NK-92 treated with Interleukin-12 subunit alpha and Interleukin-12 subunit beta, amount 100 ng/mL, for 24 hours (cell line): Measurements from ENCODE around the gene MRPL47.
"Not testable (repeated sequence)": the region's sequence is repeated elsewhere in the genome, so short reads cannot be mapped to it uniquely, and the experiment has no call there.

ENCODE experiments used
- DNase-seq: peaks from one replicate; lab custom pipeline; 2025; lab: John Stamatoyannopoulos, UW

MRPL47 gene

GRCh38 chr3:179604321-179605078 is at the start of gene MRPL47, which contains the start of gene NDUFB5:
MRPL47 (minus strand) TSS chr3:179604638; CDS start chr3:179604624, 14 bp downstream.
NDUFB5 (plus strand) TSS chr3:179604794; CDS start chr3:179604816, 22 bp downstream.
- DNase-seq, result peak; percentile 83

GRCh38 chr3:179653096-179653797 is 48.8 kb upstream of the MRPL47 start:
- peak; percentile 60 for DNase-seq

DNA sequence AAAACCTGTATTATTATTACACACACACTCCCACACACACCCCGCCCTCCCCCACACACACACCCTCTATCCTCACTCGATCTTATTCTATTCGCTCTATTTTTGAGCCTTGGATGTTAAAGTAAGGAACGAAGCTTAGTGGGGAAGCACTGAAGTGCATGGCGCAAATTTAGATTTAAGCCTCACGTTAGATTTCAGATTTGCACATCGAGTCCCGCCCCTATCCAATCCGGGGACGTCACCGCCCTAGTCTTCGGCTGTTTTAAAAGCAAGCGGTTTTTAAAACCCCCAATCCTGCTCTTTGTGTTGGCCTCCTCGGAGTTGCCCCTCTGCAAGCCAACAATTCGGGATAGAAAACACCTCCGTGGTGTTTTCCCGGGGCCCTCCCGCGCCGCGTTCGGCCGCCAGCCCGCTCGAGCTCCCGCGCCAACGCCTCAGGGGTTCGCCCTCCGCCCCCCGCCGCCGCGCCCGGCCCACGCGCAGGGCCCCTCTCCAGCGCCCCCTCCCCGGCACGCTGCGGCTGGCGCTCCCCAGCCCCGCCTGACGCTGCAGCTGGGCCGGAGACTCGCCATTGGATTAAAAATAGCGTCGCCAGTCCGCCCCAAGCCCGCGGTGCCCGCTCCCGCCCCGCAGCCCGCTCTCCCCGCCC is 48.1 kb upstream of the MRPL47 start, which contains the start of gene USP13:
TSS of gene USP13 (plus strand) at position 594 of the 649 bp plus-strand sequence. CDS start 186 bp downstream, outside the sequence.
- DNase-seq, result peak; percentile 41

DNA sequence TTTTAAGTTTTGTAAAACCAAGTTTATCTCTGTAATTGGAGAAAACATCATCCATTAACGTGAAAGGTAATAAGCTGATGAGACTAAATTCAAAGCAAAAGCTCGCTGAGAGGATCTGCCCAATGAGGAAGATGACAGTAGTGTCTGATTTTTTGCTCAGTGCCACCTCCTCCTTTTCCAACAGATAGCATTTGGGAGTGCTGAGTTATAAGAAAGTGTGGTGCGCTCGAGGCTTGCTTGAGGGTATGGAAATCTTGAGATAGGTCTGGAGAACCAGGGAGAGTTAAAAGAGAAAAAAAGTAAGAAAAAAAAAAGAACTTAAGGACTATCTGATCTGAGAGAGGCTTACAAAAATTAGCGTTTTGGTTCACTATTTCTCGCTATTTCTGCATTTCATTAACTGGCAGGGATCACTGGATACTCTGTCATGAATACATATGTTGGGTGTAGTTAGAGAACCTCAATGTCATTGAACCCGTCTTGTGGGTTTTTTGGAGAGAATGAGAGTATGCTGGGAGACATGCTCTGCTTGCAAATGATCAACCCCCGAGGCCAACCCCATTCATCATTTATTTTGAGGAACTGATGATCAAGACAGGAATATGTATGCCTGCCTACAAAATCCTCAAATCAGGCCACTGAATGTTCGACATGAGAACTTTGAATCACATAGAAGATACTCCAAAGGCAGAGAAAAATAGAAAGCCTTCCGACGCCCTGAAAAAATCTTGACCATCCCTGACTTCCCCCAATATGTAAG is 47.4 kb upstream of the MRPL47 start:
- no peak for DNase-seq

DNA sequence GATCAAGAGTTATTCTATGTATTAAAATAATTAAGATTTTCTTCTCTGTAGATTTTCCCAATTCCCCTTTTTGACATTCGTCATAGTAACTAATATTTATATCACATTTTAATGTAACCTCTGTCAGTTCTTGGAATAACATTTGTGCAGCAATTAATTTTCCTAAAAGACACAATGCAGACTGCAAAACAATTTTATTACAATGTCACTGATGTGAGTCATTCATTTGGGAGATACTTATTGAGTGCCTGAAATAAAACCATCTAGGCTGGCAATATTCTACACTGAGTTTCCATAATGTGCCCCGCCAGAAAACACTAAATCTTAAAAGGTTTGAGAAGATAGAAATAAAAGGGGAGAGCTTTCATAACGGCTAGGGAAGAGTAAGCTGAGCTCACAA is 41.7 kb upstream of the MRPL47 start:
- DNase-seq, result no peak

DNA sequence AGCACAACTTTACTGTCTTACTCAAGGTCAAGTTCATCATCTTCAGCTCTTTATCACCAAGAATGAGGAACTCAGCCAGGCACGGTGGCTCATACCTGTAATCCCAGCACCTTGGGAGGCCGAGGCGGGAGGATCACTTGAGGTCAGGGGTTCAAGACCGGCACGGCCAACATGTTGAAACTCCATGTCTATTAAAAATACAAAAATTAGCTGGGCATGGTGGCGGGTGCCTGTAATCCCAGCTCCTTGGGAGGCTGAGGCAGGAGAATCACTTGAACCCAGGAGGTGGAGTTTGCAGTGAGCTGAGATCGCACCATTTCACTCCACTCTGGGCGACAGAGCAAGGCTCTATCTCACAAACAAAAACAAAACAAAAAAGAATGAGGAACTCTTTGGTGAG is 39.4 kb upstream of the MRPL47 start:
- not testable (repeated sequence) for DNase-seq

GRCh38 chr3:179642871-179643270 is 38.4 kb upstream of the MRPL47 start:
- DNase-seq, result no peak

DNA sequence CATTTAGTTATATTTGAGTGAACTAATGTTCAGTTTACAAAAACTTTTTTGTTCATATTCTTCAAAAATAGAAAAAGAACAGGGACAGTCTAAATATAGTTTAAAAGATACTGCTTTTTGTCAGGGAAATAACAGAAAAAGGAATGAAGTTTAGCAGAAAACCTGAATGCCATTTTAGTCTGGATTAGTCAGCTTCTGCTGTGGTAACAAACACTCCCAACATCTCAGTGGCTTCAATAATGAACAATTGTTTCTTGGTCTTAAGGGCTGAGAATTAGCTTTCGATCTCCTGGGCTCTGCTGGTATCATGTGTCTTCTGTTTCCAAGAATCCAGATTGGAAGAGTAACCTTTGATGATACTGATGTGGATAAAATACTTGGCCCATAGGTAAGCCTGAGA is 36.0 kb upstream of the MRPL47 start:
- no peak for DNase-seq

GRCh38 chr3:179630753-179631451 is 26.5 kb upstream of the MRPL47 start:
- no peak for DNase-seq

GRCh38 chr3:179624451-179624850 is 20.0 kb upstream of the MRPL47 start:
- DNase-seq, result no peak

- DNase-seq, result no peak
Observed at GRCh38 chr3:179622023-179622422, 17.6 kb upstream of the MRPL47 start.

DNA sequence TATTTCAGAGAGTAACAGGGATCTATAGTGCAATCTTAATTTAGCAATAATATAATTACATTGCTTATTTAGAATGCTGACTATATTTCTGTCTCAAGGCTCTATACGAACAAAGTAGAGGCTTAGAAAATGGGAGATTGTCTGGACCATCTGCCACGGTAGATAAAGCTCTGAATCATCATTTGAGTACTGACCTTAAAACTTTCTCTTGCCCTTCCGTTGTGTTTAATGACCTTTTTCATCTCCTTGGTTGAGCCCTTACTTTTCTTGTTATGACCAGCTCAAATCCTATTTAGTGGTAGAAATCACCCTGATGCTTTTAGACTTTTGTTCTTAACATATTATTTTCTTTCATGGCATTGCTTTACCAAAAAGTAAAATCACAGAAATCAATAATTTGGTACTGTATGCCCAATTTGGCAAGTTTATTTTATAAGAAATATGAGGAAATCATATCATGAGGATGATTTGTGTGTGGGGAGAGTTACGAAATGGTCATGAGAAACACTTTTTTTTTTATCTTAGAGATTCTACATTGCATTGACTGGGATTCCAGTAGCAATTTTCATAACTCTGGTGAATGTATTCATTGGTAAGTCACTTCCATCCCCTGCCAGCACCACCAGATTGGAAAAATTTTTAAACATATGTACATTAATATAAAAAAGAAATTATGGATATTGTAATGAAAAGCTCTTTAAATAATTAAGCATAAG is 11.2 kb upstream of the MRPL47 start:
- no peak for DNase-seq

GRCh38 chr3:179613807-179614206 is 9.4 kb upstream of the MRPL47 start:
- DNase-seq, result no peak

DNA sequence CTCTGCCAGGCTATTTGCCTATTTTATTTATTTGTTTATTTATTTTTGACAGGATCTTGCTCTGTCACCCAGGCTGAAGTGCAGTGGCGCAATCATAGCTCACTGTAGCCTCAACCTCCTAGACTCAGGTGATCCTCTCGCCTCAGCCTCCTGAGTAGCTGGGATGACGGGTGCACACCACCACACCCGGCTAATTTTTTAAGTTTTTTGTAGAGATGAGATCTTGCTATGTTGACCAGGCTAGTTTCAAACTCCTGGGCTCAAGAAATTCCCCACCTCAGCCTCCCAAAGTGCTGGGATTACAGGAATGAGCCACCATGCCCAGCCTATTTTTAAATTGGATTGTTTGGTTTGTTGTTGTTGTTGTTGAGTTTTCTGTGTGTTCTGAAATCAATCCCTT is 5.6 kb upstream of the MRPL47 start:
- DNase-seq, result no peak

GRCh38 chr3:179608931-179609720 is 4.7 kb upstream of the MRPL47 start:
- no peak for DNase-seq

GRCh38 chr3:179606534-179607085 is 2.2 kb upstream of the MRPL47 start:
- no peak for DNase-seq

DNA sequence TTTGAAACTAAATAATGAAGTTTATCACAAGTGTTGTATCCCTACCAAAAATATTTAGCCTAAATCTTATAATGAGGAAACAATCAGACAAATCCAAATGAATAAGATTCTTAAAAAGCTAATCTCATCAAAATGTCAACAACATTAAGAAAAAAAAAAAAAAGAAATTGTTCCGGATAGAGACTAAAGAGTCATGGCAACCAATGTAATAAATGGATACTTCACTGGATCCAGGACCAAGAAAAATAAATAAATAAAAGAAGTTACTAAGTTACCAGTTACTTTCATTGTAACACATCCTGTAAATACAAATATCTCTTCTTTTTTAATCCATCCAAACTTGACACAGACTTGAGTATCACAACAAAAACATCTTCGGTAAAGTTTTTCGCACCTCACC is 607 bp downstream of the MRPL47 start:
- DNase-seq, result no peak

DNA sequence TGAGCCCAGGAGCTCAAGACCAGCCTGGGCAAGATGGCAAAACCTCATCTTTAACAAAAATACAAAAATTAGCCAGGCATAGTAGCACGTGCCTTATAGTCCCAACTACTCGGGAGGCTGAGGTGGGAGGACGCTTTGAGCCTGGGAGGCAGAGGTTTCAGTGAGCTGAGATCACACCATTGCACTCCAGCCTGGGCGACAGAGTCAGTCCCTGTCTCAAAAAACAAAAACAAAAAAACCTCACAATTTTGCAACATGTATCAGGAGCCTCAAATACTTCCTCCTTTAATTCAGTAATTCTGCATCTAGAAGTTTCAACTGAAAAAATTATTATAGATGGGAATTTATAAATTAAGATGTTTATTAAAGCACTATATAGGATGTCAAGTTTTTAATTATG is 1.1 kb downstream of the MRPL47 start:
- no peak for DNase-seq

DNA sequence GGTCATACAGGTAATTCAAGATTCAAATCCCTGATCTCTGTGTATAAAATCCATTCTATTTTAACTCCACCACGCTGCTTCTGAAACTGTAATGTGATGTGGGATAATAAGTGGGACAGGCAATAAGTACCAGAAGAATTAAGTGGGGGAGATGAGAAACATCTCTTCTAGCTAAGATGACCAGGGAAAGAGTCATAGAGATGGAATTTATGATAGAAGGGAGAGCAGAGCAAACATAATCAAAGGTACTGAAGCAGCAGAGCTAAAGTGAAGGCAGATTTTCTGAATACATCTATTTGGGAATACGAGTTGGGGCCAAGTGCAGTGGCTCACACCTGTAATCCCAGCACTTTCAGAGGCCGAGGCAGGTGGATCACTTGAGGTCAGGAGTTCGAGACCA is 4.9 kb downstream of the MRPL47 start:
- DNase-seq, result no peak

GRCh38 chr3:179591313-179591712 is 13.1 kb downstream of the MRPL47 start:
- no peak for DNase-seq
